Rectal smooth muscle tissue (tissue), 1 donor: Measurements from ENCODE around the gene AP1M1.

Source experiments
- H3K27ac ChIP-seq: one replicate; pipeline ENCODE4 v1.7.0; 2013; ENCODE audit warnings: low read depth, low read length, inconsistent platforms
- H3K27me3 ChIP-seq: one replicate; pipeline ENCODE4 v1.7.0; 2013; ENCODE audit warnings: low read length; ENCODE audit not compliant: control insufficient read depth, insufficient read depth
- H3K36me3 ChIP-seq: one replicate; pipeline ENCODE4 v1.7.0; 2013; ENCODE audit warnings: low read length; ENCODE audit not compliant: control insufficient read depth, insufficient read depth
- H3K4me1 ChIP-seq: one replicate; pipeline ENCODE4 v1.7.0; 2013; ENCODE audit warnings: low read length; ENCODE audit not compliant: control insufficient read depth, insufficient read depth
- H3K4me3 ChIP-seq: one replicate; pipeline ENCODE4 v1.7.0; 2013; ENCODE audit warnings: low read length
- H3K9ac ChIP-seq: one replicate; pipeline ENCODE4 v1.7.0; 2013; ENCODE audit warnings: low read length

AP1M1 gene

DNA sequence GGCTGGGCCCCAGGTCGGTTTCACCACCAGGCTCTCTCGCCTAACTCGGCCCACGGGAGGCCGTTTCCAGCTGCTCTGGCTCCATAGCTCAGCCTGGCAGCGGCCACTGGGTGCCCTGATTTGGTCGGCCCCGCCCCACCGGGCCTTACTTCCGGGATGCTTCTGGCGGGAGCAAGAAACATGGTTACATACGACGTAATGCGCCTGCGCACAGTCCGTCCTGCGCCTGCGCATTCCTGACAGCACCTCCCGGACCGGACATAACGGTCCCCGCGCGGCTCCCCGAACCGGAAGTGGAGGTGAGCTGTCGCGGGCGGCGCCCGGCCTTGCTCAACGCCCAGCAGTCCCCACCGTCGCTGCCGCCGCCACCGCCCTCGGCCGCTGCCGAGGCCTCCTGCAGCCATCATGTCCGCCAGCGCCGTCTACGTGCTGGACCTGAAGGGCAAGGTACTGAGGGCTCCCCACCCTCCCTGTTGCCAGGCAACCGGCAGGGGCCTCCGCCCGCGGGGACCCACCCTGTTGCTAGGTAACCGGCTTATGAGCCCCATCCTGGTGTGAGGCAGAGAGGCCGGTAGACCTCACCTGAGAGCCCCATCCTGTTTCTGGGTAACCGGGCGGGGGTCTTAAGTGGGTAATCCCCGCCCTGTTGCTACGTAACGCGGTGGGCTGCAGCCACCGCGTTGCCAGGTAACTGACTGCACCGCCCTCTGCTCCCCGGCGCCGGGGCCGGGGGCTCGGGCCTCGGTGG, at the start of gene AP1M1:
Gene AP1M1, plus strand, starts transcription at position 290 of the 748 bp plus-strand sequence. Its CDS starts 116 bp downstream, at position 406.
- Histone ChIP-seq H3K9ac (peak within 1 kb of the TSS; percentile 68), H3K27ac (peak within 1 kb of the TSS; percentile 84), H3K36me3 (peaks cover 4% of the 10 kb centered on the region), H3K4me1 (peaks cover 9% of the 10 kb centered on the region), H3K4me3 (peak within 1 kb of the TSS; percentile 99), H3K27me3 (no peaks in the 10 kb centered on the region)

DNA sequence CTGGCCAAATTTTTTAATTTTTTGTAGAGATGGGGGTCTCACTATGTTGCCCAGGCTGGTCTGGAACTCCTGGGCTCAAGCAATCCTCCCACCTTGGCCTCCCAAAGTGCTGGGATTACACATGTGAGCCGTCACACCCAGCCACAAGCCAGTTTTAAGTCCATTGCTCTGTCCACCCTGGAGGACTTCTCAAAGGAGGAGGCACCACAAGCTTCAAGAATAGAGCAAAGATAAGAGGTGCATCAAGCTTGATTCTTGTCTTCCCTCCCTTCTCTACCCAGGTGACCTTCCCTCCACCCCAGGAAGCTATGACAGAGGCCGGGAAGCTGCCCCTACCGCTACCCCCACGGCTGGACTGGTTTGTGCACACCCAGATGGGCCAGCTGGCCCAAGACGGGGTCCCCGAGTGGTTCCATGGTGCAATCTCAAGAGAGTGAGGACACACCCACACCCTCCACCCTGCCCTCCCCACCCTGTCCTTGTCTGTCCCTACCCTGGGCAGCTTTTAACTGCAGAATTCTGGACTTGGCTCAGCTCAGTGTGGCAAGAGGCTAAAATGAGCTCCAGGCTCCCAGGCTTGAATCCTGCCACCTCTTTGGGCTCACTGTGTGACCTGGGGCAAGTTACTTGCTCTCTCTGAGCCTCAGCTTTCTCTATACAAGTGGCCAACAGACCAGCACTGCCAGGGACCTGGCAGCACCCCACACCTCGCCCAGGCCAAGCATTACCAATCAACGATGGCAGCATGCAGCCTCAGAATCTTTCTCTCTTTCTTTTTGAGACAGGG, 49.1 kb upstream of the AP1M1 start:
- Histone ChIP-seq H3K4me1 (no peaks in the 10 kb centered on the region), H3K9ac (no peak overlapping the region), H3K4me3 (no peak overlapping the region), H3K36me3 (no peaks in the 10 kb centered on the region), H3K27me3 (no peaks in the 10 kb centered on the region), H3K27ac (no peak overlapping the region)

DNA sequence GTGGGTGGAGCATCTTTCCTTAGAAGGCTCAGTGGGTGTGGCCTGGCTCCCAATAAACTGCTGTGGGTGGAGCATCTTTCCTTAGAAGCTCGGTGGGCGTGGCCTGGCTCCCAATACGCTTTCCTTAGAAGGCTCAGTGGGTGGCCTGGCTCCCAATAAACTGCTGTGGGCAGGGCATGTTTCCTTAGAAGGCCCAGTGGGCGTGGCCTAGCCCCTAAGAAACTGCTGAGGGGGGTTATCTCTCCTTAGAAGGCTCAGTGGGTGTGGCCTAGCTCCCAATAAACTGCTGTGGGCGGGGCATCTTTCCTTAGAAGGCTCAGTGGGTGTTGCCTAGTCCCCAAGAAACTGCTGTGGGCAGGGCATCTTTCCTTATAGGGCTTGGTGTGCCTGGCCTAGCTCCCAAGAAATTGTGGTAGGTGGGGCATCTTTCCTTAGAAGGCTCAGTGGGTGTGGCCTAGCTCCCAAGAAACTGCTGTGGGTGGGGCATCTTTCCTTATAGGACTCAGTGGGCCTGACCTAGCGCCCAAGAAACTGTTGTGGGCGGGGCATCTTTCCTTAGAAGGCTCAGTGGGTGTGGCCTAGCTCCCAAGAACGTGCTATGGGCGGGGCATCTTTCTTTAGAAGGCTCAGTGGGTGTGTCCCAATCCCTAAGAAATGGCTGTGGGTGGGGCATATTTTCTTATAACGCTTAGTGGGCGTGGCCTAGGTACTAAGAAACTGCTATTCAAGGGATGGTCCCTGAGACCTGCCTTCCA, 44.0 kb upstream of the AP1M1 start:
- Histone ChIP-seq H3K36me3 (peaks cover 4% of the 10 kb centered on the region), H3K4me1 (no peaks in the 10 kb centered on the region), H3K4me3 (no peak overlapping the region), H3K27ac (no peak overlapping the region), H3K27me3 (no peaks in the 10 kb centered on the region), H3K9ac (no peak overlapping the region)

DNA sequence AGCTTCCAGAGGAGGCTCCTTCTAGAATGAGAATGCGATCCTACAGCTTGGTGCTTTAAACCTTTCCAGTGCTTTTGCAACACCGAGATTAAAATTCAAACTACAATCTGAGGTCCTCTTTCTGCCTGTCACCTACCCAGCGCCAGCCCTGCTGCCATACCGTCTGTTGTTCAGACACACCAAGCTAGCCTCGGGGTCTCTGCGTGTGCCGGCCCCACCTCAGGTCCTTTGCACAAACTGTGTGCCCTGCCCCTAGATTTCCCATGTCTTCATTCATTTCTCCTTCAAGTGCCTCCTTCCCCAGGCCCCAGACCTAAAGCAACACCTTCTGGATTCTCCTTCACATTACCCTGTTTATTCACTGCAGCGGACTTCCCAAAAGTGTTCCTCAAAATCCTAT, 43.2 kb upstream of the AP1M1 start:
- H3K4me3 ChIP-seq = no peak overlapping the region
- no peaks in the 10 kb centered on the region for H3K27me3 ChIP-seq
- no peaks in the 10 kb centered on the region for H3K4me1 ChIP-seq
- peaks cover 4% of the 10 kb centered on the region for H3K36me3 ChIP-seq
- H3K27ac ChIP-seq = no peak overlapping the region
- no peak overlapping the region for H3K9ac ChIP-seq

DNA sequence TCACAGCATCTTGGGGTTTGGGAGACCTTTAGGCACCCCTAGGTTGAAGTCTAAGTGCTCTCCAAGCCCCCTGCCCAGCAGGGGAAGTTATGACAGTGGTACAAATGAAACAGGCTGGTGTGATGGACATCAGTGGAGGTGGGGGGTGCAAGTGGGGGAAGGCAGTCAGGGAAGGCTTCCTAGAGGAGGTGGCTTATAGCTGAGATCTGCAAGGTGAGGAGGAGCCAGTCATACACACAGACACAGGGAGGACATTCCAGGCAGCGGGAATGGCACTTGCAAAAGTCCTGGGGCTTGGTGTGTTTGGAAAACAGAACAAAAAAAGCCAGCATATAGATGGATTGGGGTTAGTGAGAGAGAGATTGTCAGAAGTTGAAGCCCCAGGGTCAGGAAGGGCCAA, 42.6 kb upstream of the AP1M1 start:
- H3K36me3 ChIP-seq = peaks cover 4% of the 10 kb centered on the region
- no peak overlapping the region for H3K9ac ChIP-seq
- no peak overlapping the region for H3K27ac ChIP-seq
- H3K27me3 ChIP-seq = no peaks in the 10 kb centered on the region
- H3K4me1 ChIP-seq = no peaks in the 10 kb centered on the region
- no peak overlapping the region for H3K4me3 ChIP-seq

DNA sequence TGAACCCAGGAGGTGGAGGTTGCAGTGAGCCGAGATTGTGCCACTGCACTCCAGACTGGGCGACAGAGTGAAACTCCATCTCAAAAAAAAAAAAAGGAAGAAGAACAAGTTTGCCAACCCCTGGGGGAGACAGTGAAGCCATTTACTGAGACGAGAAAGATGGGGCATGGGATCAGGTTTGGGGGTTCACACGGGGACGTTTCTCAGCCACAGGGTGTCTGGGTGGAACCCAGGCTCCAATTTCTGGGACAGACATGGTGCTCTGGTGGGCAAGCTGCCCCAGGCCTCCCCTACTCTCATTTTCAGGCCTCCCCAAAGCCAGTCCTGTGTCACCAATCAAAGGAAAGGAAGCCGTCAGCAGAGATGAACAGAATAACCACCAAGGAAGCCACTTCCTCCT, 40.8 kb upstream of the AP1M1 start:
- H3K27ac ChIP-seq = no peak overlapping the region
- no peak overlapping the region for H3K4me3 ChIP-seq
- H3K4me1 ChIP-seq = no peaks in the 10 kb centered on the region
- no peaks in the 10 kb centered on the region for H3K27me3 ChIP-seq
- no peak overlapping the region for H3K9ac ChIP-seq
- H3K36me3 ChIP-seq = peaks cover 4% of the 10 kb centered on the region

DNA sequence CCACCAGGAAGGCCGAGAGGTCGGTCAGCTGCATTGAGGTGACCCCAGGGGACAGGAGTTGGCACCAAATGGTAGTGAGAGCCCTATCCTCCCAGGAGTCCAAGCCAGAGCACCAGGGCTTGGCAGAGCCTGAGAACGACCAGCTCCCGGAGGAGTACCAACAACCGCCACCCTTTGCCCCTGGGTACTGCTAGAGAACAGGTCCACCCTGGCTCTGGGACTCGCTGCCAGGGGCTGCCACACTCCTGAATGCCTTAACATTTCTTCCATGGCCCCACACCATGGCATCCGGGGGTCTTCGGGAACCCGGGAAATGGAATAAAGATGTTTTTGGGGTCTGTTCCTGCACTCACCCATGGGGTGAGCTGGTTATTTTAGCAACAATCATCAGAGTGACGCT, 40.1 kb upstream of the AP1M1 start:
- Histone ChIP-seq H3K27me3 (no peaks in the 10 kb centered on the region), H3K9ac (no peak overlapping the region), H3K4me1 (no peaks in the 10 kb centered on the region), H3K27ac (no peak overlapping the region), H3K4me3 (no peak overlapping the region), H3K36me3 (peaks cover 4% of the 10 kb centered on the region)

DNA sequence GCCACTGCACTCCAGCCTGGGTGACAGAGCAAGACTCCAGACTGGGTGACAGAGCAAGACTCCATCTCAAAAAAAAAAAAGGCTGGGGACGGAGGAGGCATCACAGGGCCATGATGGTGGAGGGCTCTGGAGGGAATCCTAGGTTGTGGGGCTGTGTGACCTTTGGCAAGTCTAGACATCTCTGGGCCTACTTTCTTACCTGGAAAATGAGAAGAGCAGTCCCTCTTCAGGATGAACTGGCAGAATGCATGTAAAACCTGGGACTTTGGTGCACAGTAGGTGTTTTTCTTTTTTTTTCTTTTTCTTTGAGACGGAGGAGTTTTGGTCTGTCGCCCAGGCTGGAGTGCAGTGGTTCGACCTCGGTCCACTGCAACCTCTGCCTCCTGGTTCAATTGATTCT, 38.1 kb upstream of the AP1M1 start:
- Histone ChIP-seq H3K36me3 (peaks cover 4% of the 10 kb centered on the region), H3K27me3 (no peaks in the 10 kb centered on the region)

DNA sequence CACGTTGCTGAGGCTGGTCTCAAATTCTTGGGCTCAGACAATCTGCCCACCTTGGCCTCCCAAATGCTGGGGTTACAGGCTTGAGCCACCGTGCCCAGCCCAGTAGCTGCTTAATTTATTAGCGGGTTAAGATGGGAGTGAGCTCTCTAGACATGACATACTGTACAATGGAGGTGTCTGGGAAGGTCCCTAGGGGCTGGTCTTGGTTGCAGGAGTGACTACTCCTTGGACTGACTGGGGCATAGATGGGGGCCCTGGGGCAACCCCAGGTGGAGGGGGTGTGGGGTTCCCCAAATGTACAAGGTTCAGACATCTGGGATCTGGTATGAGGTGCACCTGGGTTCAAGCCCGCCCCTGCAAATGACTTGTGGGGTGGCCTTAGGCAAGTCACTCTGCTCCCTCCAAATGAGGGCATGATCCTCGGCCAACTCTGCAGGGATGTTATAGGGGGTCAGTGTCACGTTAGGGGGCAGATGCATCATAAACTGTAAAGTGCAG, 37.2 kb upstream of the AP1M1 start:
- no peaks in the 10 kb centered on the region for H3K27me3 ChIP-seq
- H3K9ac ChIP-seq = no peak overlapping the region
- H3K36me3 ChIP-seq = no peaks in the 10 kb centered on the region
- no peaks in the 10 kb centered on the region for H3K4me1 ChIP-seq
- no peak overlapping the region for H3K4me3 ChIP-seq
- no peak overlapping the region for H3K27ac ChIP-seq

More for the DNA sequence above, 38.1 kb upstream of the AP1M1 start:
- Histone ChIP-seq H3K4me3 (no peak overlapping the region), H3K27ac (no peak overlapping the region), H3K4me1 (no peaks in the 10 kb centered on the region), H3K9ac (no peak overlapping the region)

DNA sequence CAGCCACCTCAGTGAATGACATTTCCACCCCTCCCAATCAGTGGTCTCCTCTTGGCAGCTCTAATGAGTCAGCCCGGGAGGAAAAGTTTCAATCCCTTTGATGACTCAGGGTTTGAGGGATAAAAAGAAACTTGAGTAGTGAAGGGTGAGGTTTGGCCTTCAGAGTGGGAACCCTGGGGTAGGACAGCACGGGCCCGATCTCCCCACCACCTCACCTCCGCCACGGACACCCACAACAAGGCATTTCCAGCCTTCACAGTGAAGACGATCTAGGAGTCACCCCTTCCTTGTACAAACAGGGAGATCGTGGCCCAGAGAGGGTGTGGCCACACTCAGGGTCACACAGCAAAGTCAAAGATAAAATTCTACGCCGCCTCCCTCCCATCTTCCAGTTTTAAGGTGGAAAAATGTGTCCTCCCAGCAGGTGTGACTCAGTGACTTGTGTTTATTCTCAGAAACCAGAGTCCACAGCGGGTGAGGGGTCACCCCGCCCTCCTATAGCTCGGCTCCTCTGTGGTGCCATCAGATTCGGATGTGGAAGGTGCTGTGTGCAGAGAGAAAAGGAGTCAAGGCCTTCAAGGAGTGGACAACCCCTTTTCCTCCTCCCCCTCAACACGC, 36.7 kb upstream of the AP1M1 start:
- Histone ChIP-seq H3K4me3 (no peak overlapping the region), H3K4me1 (no peaks in the 10 kb centered on the region), H3K27me3 (no peaks in the 10 kb centered on the region), H3K27ac (no peak overlapping the region), H3K9ac (no peak overlapping the region), H3K36me3 (no peaks in the 10 kb centered on the region)

DNA sequence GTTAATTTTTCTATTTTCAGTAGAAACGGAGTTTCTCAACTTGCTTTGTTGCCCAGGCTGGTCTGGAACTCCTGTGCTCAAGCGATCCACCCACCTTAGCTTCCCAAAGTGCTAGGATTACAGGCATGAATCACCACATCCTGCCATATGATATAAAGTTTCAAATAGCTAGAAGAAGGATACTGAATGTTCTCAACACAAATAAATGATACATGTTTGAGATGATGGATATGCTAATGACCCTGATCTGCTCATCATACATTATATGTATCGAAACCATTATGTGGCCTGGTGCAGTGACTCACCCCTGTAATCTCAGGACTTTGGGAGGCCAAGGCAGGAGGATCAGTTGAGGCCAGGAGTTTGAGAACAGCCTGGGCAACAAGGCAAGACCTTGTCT, 35.9 kb upstream of the AP1M1 start:
- Histone ChIP-seq H3K27me3 (no peaks in the 10 kb centered on the region), H3K4me3 (no peak overlapping the region), H3K4me1 (no peaks in the 10 kb centered on the region), H3K9ac (no peak overlapping the region), H3K36me3 (no peaks in the 10 kb centered on the region), H3K27ac (no peak overlapping the region)
